NCI-H226 (cell line): ENCODE measurements around the gene NANS.
"Not testable (repeated sequence)": the region's sequence is repeated elsewhere in the genome, so short reads cannot be mapped to it uniquely, and the experiment has no call there.

Source experiments
- DNase-seq: peaks from one replicate; pipeline ENCODE4 v3.0.0-alpha.2; 2015

NANS gene

GRCh38 chr9:98039607-98040017, 16.9 kb upstream of the NANS start:
- DNase-seq, result no peak

- DNase-seq, result no peak
Observed at GRCh38 chr9:98040212-98040611, 16.3 kb upstream of the NANS start.

- DNase-seq, result no peak
Observed at GRCh38 chr9:98043915-98044314, 12.6 kb upstream of the NANS start.

DNA sequence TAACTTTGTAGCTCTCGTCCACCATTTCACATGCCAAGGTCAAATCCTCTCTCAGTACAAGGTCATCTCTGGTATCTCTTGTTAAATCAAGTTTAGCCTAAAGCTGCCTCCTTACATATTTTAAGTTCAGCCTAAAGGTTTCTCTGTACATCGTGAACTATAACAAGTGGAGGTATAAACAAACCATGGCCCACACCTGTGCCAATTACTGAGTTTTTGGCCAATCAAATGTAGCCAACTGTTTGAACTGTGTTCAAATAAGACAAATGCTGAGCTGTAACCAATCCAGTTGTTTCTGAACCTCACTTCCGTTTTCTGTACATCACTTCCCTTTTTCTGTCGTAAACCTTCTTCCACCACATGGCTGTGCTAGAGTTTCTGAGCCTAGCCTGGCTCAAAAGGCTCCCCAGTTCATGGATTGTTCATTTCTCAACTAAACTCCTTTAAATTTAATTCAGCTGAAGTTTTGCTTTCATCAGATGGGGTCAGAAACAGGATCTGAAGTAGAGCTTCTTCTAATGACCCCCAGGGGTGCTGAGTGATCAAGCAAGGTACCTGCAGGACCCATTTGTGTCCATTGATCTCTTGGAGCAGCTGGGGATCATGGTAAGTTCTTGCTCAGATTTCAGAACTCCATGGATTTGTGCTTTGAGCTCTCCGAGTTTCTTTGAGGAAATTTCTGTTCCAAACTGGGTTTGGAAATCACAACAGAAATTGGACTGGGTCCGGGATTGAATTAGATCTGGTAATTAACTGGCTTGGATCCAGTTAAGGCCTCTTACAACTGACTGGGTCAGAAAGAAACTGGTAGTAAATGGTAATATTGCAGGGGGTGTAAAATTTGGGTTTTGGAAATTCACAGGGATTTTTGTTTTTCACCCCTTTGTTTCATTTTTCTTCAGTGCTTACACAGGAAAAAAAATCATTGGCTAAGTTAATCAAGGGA, 11.0 kb upstream of the NANS start:
- DNase-seq, result no peak

DNA sequence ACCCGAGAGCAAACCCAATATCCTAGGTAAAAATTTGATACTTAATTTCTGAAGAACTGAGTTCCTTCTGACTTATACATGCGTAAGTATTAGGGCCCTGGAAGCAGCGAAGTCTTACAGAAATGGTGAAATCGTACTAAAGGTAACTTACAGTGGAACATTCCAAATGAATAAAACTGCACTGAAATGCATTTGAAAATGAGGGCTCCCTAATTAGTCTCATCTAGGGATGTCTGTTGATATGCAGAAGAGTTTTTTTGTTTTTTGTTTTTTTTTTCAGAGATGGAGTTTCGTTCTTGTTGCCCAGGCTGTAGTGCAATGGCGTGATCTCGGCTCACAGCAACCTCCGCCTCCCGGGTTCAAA, 10.4 kb upstream of the NANS start:
- no peak for DNase-seq

DNA sequence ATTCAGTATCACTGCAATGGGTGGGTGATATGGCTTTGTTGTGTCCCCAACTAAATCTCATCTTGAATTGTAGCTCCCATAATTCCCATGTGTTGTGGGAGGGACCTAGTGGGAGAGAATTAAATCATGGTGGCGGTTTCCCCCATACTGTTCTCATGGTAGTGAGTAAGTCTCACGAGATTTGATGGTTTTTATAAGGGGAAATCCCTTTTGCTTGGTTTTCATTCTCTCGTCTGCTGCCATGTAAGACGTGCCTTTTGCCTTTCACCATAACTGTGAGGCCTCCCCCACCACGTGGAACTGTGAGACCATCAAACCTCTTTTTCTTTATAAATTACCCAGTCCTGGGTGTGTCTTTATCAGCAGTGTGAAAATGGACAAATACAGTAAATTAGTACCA, 9.5 kb upstream of the NANS start:
- DNase-seq, result no peak

DNA sequence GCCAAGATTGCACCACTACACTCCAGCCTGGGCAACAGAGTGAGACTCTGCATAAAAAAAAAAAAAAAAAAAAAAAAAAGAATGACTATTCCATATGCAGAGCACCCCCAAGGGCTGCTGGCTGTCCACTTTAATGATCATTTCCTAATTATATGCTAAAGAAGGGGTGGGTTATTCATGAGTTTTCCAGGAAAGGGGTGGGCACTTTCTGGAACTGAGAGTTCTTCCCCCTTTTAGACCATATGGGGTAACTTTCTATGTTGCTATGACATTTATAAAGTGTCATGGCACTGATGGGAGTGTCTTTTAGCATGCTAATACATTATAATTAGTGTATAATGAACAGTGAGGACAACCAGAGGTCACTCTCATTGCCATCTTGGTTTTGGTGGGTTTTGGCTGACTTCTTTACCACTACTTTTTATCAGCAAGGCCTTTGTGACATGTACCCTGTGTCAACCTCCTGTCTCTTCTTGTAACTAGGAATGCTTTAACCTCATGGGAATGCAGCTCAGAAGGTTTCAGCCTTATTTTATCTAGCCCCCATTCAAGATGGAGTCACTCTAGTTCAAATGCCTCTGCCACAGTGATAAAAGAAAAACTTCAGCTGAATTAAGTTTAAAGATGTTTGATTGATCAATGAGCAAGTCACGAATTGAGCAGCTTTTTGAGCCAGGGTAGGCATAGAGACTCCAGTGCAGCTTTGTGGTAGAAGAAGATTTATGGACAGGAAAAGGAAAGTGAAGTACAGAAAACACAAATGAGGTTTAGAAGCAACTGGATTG, 7.1 kb upstream of the NANS start:
- no peak for DNase-seq

DNA sequence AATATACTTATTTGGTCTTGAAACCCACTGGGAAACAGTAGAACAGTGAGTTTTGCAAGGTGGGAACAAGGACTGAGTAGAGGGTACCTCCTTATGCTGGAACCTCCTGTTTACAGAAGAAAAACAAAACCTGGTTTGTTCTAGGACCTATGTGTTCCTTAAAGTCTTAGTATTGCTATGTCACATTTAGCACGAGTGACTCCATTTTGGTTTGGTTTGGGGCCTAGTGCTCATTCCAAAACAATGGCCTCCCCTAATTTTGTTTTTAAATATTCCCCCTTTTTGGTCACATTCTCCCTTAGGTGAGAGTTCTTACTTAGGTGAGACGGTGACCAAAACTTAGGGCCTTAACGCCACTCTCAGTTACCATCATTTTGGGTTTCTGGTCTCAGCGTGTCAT, 6.2 kb upstream of the NANS start:
- DNase-seq, result no peak

DNA sequence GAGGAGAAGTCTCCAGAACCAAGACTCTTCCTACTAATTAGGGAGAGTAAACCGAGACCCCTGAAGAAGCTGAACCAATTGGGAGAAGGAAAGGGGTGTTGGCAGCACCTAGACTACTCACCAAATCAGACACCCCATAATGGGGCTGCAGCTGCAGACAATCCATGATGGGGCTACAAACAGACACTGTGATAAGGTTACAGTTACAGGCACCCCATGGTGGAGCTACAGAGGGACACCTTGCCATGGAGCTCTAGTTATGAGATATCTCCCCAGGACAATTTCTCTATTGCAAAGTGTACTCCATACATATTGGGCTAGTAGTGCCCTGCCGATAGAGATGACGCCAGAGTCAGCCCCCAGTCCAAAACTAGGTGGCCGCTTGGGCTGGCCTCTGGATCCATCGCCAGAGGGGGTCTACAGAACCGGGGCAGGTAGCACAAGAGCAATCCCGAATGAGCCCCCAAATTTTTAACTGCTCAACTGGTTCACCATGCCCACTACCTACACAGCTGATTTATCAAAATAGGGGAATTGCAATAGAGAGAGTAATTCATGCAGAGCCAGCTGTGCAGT, 2.1 kb upstream of the NANS start:
- no peak for DNase-seq

DNA sequence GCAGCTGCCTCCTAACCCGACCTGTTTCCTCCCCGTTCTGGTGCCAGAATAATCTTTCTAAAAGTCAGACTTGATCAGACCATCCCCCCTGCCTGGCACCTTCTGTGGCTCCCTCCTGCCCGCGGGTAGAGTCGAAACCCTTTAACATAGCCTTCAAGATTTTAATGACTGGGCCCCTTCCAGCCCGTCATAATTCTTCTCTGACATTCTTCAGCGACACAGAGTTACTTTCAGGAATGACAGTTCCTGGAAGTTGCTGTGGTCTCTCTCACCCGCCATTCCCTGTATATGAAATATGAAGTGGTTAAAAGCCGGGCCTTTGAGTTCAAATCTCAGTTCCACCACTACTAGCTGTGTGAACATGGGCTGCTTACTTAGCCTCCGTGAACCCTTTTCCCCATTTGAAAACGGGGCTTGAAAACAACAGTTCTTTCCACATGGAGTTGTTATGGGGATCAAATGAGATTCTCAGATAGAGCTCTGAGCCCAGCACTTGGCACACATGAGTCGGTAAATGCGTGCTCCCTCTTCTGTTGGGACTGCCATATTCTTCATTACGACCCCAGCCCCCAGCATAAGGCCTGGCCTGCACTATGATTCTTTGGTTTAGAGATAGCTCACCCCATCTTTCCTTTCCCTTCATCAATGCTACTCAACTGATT, 737 bp downstream of the NANS start:
- DNase-seq, result no peak

DNA sequence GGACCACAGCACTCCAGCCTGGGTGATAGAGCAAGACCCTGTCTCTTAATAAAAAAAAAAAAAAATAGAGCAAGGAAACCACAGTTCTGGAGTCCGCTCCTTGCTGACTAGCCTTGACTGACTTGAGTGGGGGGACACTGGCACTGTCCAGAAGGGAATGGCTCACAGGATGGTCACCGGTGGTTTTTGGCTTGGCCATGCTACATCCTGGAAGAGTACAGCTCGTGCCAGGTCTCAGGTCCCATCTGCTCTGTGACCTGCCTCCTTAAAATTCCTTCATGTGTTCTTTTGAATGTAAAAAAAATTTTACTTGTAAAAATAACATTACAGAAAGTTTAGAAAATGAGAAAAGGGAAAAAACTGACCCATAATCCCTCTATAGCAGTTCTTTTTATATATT, 5.6 kb downstream of the NANS start:
- no peak for DNase-seq

DNA sequence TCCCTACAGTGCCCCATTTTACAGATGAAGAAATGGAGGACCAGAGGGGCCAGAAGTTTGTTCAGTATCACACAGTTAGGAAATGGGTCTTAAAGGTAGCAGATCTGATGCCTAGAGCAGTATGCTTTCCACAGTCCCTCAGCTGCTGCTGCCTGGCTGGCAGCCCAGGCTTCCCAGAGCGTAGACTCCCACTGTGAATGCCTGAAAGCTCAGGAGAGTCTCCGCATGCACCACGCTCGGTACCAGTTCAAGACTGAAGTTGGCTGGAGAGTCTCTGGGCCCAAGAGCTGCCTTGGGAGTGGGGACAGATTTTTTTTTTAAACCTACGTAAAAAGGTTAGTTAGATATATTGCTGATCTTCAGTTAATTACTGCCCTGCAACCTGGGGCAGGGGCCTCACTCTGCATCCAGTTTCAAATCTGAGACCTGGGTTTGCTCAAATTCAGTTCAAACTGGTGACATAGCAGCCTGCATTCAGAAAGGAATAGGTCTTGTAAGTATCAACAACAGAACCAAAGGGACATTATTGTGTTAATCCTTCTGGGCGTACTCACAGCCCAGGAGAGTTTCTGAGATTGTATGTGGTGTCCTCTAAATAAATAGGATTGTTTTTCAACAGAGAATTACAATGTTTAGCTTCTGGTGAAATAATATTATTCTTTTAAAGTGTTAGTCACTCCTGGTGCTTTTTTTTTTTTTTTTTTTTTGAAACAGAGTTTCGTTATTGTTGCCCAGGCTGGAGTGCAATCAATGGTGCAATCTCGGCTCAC, 8.3 kb downstream of the NANS start:
- no peak for DNase-seq

DNA sequence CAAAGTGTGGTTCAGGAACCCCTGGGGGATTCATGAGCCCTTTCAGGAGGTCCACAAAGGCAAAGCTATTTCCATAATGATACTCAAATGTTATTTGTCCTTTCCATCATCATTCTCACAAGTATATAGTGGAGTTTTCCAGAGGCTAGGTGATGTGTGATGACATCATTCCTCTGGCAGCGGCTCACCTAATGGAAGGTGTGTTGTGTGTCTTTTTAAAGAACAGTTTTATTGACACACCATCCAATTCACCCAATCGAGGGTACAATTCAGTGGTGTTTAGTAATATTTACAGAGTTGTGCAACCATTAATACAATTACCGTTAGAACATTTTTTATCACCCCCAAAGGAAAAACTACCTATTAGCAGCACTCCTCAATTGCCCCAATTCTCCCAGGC, 9.7 kb downstream of the NANS start:
- DNase-seq, result no peak

- no peak for DNase-seq
Observed at GRCh38 chr9:98067184-98067583, 10.7 kb downstream of the NANS start.

- DNase-seq, result no peak
Observed at GRCh38 chr9:98069551-98069950, 13.0 kb downstream of the NANS start.

DNA sequence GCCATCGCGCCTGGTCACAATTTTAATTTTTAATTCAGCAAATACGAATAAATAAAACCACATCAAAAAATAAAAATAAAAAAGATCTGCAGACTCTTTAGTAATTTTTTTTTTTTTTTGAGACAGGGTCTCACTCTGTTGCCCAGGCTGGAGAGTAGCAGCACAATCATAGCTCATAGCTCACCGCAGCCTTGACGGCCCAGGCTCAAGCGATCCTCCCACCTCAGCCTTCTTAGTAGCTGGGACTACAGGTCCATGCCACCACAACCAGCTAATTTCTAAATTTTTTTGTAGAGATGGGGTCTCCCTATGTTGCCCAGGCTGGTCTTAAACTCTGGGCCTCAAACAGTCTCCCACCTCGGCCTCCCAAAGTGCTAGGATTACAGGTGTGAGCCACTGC, 14.2 kb downstream of the NANS start:
- DNase-seq, result no peak

DNA sequence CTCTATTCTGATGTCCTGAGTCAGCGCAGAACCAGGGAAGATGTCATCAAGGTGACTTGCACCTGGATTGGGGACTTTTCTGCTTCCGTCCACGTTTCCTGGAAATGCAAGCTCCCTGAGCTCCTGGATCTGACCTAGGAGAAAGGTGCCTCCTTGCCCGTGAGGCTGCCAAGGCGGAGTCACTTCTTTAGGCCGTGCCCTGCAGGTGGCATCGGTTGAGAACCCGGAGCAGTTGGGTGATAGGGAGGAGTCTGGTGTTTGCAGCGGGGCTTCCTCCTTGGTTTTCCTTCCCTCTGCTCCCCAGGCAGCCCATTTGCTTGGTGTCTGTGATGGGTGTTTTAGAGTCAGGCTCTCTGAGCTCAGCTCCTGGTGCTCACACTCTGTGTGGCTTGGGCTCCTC, 15.2 kb downstream of the NANS start:
- DNase-seq, result no peak

DNA sequence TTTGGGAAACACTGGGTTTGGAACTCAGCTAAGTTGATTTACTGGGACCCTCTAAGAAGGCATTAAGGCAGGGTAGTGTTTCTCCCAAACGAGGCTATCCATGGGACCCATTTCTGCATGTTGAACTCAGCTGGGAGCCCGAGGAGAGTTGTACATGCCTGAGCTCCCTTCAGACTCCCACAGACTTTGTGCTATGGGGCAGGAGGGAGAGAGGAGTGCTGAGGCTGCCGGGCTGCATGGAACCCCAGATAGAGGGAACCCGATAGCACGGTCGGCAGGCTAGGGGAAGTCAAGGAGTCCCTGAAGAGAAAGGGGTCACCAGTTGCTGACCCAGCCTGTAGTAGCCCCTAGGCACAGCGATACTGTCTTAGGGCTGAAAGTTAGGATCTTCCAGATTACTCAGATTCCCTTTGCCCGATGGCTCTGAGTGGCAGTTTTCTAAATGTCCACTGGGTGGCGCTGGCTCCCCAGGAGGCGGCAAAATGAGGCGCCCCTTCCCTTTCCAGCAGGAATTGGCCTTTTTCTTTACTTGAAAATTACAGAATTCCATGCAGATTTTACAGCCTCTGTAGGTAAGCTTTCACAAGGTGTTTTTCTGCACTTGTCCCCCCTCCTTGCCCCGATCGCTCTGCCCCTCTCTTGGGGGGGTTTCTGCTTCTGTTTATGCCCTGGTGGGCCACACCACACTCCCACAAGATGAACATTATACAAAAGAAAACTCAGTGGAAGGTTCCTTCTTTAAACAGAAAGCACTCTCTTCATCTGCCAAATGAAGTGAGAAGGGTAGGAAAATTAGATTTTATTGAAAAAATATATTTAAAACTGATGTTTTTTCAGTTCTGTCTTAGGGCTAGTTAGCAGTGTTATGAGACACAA, 17.8 kb downstream of the NANS start:
- peak; percentile 21 for DNase-seq

GRCh38 chr9:98075332-98075805, 18.8 kb downstream of the NANS start:
- DNase-seq, result peak; percentile 74

DNA sequence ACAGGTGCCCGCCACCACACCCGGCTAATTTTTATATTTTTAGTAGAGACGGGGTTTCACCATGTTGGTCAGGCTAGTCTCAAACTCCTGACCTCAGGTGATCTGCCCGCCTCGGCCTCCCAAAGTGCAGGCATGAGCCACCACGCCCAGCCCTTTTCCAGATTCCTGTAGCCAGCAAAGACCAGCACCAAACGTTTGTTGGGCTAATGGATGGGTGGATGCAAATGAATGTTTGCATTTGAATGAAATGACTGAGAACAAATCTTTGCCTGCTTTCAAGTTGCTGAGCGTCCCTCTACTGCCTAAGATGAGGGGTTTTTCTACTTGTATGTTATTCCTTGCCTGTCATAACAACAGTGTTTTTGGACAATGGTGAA, 20.0 kb downstream of the NANS start:
- DNase-seq, result not testable (repeated sequence)

DNA sequence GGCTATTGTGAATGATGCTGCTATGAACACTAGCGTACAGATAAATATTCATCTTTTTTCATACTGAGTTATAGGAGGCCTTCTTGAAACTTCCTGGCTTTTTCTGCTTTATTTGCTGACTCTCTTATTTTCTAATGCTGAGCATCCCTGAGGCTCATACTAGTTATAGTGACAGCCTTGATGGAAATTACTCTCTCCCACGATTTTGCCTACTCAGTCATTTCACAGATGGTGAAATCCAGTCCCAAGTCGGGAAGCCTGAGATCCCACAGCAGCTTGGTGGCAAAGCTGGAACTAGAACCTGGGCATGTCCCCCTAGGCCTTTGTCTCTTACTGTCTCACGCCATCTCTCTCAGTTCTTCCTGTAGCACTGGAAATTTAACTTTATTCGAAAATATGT, 22.4 kb downstream of the NANS start:
- DNase-seq, result no peak
